NT2/D1 (cell line): ENCODE data around the gene DEDD2.

ENCODE experiments used
- SUZ12 ChIP-seq: IDR thresholded peaks from 2 replicates; pipeline ENCODE4 v1.6.1; 2011; ENCODE audit not compliant: insufficient read length, insufficient read depth; ENCODE audit errors: extremely low read depth
- YY1 ChIP-seq: IDR thresholded peaks from 2 replicates; pipeline ENCODE4 v1.6.1; 2011; ENCODE audit not compliant: insufficient read length, insufficient read depth

- TF ChIP-seq YY1 (no peak), SUZ12 (no peak)
Measured at GRCh38 chr19:42150911-42151361, 66.5 kb downstream of the DEDD2 start.
